ENCODE measurements around the gene RASGRF2.

GRCh38 chr5:81183811-81184748, 223.9 kb downstream of the RASGRF2 start:
- TF ChIP-seq, protein P1, sequence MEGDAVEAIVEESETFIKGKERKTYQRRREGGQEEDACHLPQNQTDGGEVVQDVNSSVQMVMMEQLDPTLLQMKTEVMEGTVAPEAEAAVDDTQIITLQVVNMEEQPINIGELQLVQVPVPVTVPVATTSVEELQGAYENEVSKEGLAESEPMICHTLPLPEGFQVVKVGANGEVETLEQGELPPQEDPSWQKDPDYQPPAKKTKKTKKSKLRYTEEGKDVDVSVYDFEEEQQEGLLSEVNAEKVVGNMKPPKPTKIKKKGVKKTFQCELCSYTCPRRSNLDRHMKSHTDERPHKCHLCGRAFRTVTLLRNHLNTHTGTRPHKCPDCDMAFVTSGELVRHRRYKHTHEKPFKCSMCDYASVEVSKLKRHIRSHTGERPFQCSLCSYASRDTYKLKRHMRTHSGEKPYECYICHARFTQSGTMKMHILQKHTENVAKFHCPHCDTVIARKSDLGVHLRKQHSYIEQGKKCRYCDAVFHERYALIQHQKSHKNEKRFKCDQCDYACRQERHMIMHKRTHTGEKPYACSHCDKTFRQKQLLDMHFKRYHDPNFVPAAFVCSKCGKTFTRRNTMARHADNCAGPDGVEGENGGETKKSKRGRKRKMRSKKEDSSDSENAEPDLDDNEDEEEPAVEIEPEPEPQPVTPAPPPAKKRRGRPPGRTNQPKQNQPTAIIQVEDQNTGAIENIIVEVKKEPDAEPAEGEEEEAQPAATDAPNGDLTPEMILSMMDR (IDR thresholded peaks at IDR 0.05), result no peak
- TF ChIP-seq POLR2A (IDR thresholded peaks at IDR 0.05), result no peak
- no peak for TF ChIP-seq POLR2AphosphoS5 (IDR thresholded peaks at IDR 0.05)
- no peak for TF ChIP-seq EP300 (IDR thresholded peaks at IDR 0.05; ENCODE audit: low read depth)

Data from transverse colon (tissue), 4 donors.